Activated naive CD8-positive, alpha-beta T cell treated with anti-CD3 and anti-CD28 coated beads, Interleukin-2, amount 50 U/mL, for 16 hours (primary cell): ENCODE measurements around the gene EGR2.
"Not testable (repeated sequence)": the region's sequence is repeated elsewhere in the genome, so short reads cannot be mapped to it uniquely, and the experiment has no call there.

Experiments
- DNase-seq: peaks from one replicate; pipeline ENCODE4 v3.0.0-alpha.2; 2020; ENCODE audit warnings: low read depth, low spot score

The EGR2 gene

GRCh38 chr10:62795100-62795499 is 21.1 kb downstream of the EGR2 start:
- DNase-seq, result no peak

- DNase-seq, result no peak
These were observed 21.9 kb downstream of the EGR2 start for GRCh38 chr10:62794306-62794705.

DNA sequence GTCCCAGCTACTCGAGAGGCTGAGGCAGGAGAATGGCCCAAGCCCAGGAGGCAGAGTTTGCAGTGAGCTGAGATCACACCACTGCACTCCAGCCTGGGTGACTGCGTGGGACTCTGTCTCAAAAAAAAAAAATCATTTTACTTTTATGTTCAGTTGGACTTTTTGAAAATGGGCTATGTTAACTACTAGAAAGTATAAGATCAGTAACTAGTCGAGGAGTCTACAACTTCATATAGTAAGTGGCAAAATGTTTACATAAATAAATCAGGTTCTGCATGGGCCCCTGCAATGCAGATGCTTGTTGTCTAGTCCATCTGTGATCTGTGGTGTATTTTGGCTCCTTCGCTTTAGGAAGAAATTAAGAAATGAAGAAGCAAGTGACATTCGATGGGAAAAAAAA is 23.9 kb downstream of the EGR2 start:
- DNase-seq, result no peak

DNA sequence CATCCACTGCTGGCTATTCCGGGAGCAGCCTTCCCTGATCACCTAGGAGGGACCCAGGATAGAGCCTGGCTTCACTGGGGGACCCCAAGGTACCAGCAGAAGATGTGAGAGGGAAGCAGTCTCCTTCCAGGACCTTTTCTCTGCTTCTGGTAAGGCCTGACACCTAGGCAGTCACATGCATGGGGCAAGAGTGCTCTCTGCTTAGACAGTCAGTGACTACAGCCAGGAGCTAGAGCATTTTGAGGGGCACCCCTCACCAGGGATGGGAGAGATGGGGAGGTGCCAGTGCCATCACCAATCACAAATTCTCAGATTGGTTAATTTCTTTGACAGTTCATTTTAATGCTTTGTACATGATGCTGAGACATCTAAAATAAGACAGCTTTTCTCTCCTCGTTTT is 25.6 kb downstream of the EGR2 start:
- no peak for DNase-seq

GRCh38 chr10:62790019-62790555 is 26.1 kb downstream of the EGR2 start:
- DNase-seq, result no peak

GRCh38 chr10:62788861-62789467 is 27.2 kb downstream of the EGR2 start:
- no peak for DNase-seq

DNA sequence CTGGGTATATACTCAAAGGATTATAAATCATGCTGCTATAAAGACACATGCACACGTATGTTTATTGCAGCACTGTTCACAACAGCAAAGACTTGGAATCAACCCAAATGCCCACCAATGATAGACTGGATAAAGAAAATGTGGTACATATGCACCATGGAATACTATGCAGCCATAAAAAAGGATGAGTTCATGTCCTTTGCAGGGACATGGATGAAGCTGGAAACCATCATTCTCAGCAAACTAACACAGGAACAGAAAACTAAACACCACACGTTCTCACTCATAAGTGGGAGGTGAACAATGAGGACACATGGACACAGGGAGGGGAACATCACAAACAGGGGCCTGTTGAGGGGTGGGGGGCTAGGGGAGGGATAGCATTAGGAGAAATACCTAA is 27.9 kb downstream of the EGR2 start:
- DNase-seq, result not testable (repeated sequence)

- not testable (repeated sequence) for DNase-seq
These were observed 31.6 kb downstream of the EGR2 start for GRCh38 chr10:62784537-62784936.

- peak; percentile 79 for DNase-seq
These were observed 36.5 kb downstream of the EGR2 start for GRCh38 chr10:62779487-62780248.

DNA sequence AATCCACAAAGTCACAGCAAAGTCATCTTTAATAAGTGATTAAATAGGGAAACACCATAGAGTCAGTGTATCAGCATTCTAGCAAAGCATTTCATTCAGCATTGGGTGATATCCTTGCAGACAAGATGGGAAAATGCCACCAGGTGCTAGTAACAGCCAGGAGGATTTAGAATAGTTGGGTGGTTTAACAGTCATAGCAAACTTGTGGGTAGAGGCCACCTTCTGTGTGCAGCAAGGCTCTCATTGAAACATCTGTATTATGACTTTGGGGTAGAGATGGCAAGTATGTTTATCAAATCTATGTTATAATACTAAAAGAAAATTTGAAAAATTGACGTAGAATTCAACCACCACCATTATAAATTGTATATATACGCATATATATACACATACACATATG is 38.0 kb downstream of the EGR2 start:
- no peak for DNase-seq

DNA sequence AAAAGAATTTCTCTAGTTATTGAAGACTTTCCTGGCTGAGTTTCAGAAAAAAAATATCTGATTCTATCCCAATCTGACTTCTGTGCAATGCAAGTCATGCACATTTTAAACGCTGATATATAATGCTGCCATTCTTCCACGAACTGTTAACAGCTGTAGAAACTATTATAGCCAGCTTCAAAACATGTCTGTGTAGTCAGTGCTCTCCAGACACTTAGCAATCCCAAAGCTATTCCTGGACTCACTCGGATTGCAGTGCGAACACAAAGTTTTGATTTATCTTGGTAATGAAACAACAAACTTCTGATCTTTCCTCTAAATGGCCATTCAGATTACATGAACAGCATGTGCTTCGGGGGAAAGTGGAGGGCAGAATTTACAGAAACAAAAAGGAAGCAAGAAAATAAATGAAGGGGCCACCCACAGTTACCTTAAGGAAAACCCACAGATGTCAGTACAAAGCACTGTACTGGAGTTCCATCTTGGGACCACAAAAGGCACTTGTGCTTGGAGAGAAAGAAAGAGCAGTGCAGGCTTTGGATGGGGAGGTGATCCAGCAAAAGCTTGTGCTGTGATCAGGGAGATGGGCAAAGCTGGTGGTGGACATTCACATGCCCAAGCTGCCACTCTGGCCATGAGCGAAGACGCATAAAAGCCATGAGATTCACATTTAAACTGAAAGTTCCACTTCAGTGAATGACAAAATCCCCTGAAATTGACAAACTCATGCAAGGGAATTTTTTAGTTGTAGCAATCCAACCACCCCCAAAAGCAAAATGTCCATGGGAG is 43.8 kb downstream of the EGR2 start:
- DNase-seq, result no peak

GRCh38 chr10:62769574-62770242 is 46.5 kb downstream of the EGR2 start:
- no peak for DNase-seq

DNA sequence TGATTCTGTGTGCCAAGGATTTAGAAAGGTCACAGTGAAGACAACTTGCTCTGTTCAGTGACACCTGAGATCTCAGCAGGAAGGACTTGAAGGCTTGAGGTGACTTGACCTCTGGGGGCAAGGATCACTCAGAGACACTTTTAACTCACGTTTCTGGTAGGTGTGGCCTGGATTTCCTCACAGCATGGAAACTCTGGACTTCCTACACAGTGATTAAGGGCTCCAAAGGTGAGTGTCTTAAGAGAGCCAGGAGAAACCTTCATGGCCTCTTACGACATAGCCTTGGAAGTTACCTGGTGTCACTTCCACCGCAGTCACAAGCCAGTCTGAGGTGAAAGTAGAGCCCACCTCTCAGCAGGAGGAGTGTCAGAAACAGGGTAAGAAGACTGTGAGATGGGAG is 49.8 kb downstream of the EGR2 start:
- no peak for DNase-seq

DNA sequence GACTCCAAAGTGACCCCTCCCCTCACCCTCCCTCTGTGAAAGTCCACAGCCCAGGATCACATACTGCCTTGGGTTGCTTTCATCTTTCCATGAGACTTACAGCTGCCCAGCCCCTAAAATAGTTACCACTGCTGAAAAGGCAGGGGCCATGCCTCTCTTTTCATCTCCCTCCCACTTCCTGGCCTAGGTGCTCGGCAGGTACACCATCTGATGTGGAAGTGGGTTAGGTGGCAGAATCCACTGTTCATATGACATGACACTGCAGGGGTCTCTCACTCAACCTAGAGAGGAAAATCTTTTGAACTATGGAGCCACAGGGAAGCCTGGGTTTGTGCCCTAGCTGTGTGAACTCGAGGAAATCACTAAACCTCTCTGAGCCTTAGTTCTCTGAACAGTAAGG is 50.4 kb downstream of the EGR2 start:
- no peak for DNase-seq

DNA sequence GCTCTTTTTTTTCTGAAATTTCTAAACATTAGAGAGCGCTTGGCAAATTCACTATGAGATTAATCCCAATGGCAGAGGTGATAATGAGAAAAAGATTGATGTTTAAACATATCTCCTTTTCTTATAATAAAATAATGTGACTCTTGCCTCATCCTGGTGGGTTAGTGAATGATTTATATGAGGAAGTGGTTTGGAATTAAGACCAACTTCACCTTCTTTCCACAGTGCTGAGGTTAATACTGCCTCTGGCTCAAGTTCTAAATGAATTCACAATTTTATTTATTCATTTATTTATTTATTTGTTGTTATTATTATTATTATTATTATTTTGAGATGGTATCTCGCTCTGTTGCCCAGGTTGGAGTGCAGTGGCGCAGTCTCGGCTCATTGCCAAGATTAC is 52.2 kb downstream of the EGR2 start:
- DNase-seq, result no peak

DNA sequence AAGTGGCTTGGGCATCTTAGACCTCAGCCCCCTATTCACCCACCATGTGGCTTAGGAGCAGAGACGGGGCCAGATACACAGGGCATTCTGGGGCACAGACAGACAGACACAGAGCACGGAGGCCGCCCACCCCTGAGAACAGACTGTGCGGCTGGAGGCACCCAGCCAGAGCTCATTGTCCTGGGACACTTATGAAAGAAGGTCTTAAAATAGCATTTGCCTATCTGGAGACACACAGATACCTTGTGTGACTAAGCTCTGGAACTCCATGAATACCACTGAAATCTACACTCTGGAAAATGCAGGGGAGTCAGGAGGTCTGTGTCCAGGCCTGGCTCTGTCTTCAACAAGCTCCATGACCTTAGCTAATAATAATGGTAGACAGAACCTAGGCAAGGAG is 53.0 kb downstream of the EGR2 start:
- no peak for DNase-seq
